ENCODE data around the gene COL15A1. TPM values are rescaled to one million over a fixed set of nuclear protein-coding genes. Genes with fewer than 3 reads are reported as not detected.

Gene COL15A1
- total and polyA plus RNA-seq, 2 of the 8 experiments (the other 6 are each of a cell fraction or from before 2014, with no cell fraction given): 0.12 to 0.15 TPM

GRCh38 chr9:99002706-99003105, 59.0 kb downstream of the COL15A1 start:
- peaks cover 0 to 4% (median under 1%) of the 10 kb centered on the region in 4 experiments; a peak in 2 of 7 replicates for H3K4me1 ChIP-seq (replicated peaks in 1 of 4; ENCODE audit: control insufficient read depth in 3 of 4, insufficient read depth in 4 of 4, low read length in 3 of 4)
- no peak overlapping the region for H2AK5ac ChIP-seq (ENCODE audit: low read depth, low read length)
- no peak overlapping the region for H3K4ac ChIP-seq (replicated peaks; ENCODE audit: insufficient read length, low read depth, low read length)
- no peaks in the 10 kb centered on the region for H3K36me3 ChIP-seq (ENCODE audit: control insufficient read depth in 2 of 4, insufficient read depth in 4 of 4, low read length in 3 of 4)
- peaks cover 0 to 2% of the 10 kb centered on the region in 2 experiments; a peak in 1 of 4 replicates for H3K9me3 ChIP-seq (ENCODE audit: insufficient read depth in 2 of 2, low read depth in 1 of 2, low read length in 1 of 2)
- no peak overlapping the region for H4K91ac ChIP-seq (replicated peaks; ENCODE audit: insufficient read length, low read length)
- H3K27ac ChIP-seq (ENCODE audit: low read depth, low read length): no peak overlapping the region
- FAIRE-seq: no peak
- no peak overlapping the region for H3K4me3 ChIP-seq (ENCODE audit: extremely low read depth in 1 of 4, insufficient read depth in 2 of 4, low read depth in 3 of 4, low read length in 4 of 4)
- TF ChIP-seq CHD2 (IDR thresholded peaks at IDR 0.05; ENCODE audit: low read length): no peak
- TF ChIP-seq TCF12 (IDR thresholded peaks at IDR 0.05; ENCODE audit: low read depth, low read length): no peak
- TF ChIP-seq HDAC2 (IDR thresholded peaks at IDR 0.05; ENCODE audit: borderline replicate concordance in 1 of 2, low read depth in 2 of 2, low read length in 2 of 2): no peak
- no peak for TF ChIP-seq KDM4A (IDR thresholded peaks at IDR 0.05; ENCODE audit: low read depth, low read length, severe bottlenecking)
- no peak for TF ChIP-seq RBBP5 (IDR thresholded peaks at IDR 0.05; ENCODE audit: borderline replicate concordance, low read depth, low read length)
- TF ChIP-seq POLR2A (IDR thresholded peaks at IDR 0.05; ENCODE audit: control extremely low read depth in 1 of 2, low read depth in 2 of 2, low read length in 2 of 2): no peak
- no peak for TF ChIP-seq SIN3A (conservative IDR thresholded peaks at IDR 0.05 in 1 of 2, IDR thresholded peaks at IDR 0.05 in 1 of 2; ENCODE audit: low read depth in 1 of 2, low read length in 2 of 2)
- no peak for TF ChIP-seq SRF (IDR thresholded peaks at IDR 0.05; ENCODE audit: low read depth, low read length)
- no peak for TF ChIP-seq JUND (IDR thresholded peaks at IDR 0.05; ENCODE audit: low read length)
- no peak for TF ChIP-seq EP300 (IDR thresholded peaks at IDR 0.05; ENCODE audit: borderline replicate concordance in 1 of 2, low read depth in 2 of 2, low read length in 2 of 2)
- no peak for TF ChIP-seq JUN (IDR thresholded peaks at IDR 0.05; ENCODE audit: low read depth, low read length)
- no peak overlapping the region for H2BK12ac ChIP-seq (ENCODE audit: low read depth, low read length)
- POLR2A ChIA-PET (ENCODE audit: partially characterized antibody): interaction anchor here (2.7 kb wide), 1 partner anchor 102 kb away, joined by 9 read pairs; the partner anchor contains the start of gene TGFBR1
- no peaks in the 10 kb centered on the region for H3K79me2 ChIP-seq (ENCODE audit: control insufficient read depth in 1 of 2, insufficient read depth in 2 of 2, low read length in 2 of 2)
- no peaks in the 10 kb centered on the region for H4K20me1 ChIP-seq (replicated peaks in 1 of 2; ENCODE audit: control insufficient read depth in 1 of 2, insufficient read depth in 2 of 2, low read length in 2 of 2)
- no peak overlapping the region for H3K14ac ChIP-seq (ENCODE audit: insufficient read length)
- no peak overlapping the region for H3K4me2 ChIP-seq (ENCODE audit: insufficient read depth in 1 of 2, low read depth in 2 of 2, low read length in 2 of 2)
- H4K8ac ChIP-seq (ENCODE audit: extremely low read depth, insufficient read depth, low read length): no peak overlapping the region
- H3K56ac ChIP-seq (replicated peaks; ENCODE audit: insufficient read length, low read depth, low read length): no peak overlapping the region
- H2BK20ac ChIP-seq (ENCODE audit: low read length): peak overlapping the region; percentile 1; the same call in 1 of the 2 replicates
- no peak overlapping the region for H2BK120ac ChIP-seq (replicated peaks; ENCODE audit: low read depth, low read length)
- CTCF ChIA-PET (ENCODE audit: partially characterized antibody): interaction anchor here (0.7 to 10.2 kb wide), 11 partner anchors 14 to 155 kb away, joined by 3 to 116 read pairs (median 7); no protein-coding TSS in a partner anchor
- H3K23me2 ChIP-seq (ENCODE audit: low read depth, low read length): no peaks in the 10 kb centered on the region
- no peak overlapping the region for H4K5ac ChIP-seq (ENCODE audit: insufficient read length, low read depth, low read length)
- no peak overlapping the region for H2BK5ac ChIP-seq (ENCODE audit: low read depth, low read length)
- H2BK15ac ChIP-seq (ENCODE audit: low read length): no peak overlapping the region
- H3K23ac ChIP-seq (ENCODE audit: insufficient read length): no peak overlapping the region
- H3K27me3 ChIP-seq (replicated peaks in 1 of 4; ENCODE audit: control insufficient read depth in 3 of 4, extremely low read depth in 1 of 4, insufficient read depth in 3 of 4, low read length in 3 of 4): no peaks in the 10 kb centered on the region; a peak in 1 of 7 replicates
- H3K18ac ChIP-seq (ENCODE audit: extremely low read depth, low read length): no peak overlapping the region
- no peak for DNase-seq (ENCODE audit: low read depth in 1 of 2, low spot score in 2 of 2)
- no peaks in the 10 kb centered on the region for H3K79me1 ChIP-seq (ENCODE audit: low read depth, low read length)
- no peak overlapping the region for H2AFZ ChIP-seq (ENCODE audit: low read length)
- no peak overlapping the region for H3K9ac ChIP-seq (replicated peaks in 1 of 4; ENCODE audit: extremely low read depth in 1 of 4, low read depth in 3 of 4, low read length in 3 of 4)

Measured in H1 (cell line).